ENCODE measurements around the gene ELAC2. TPM values are rescaled to one million over a fixed set of nuclear protein-coding genes. Genes with fewer than 3 reads are reported as not detected.

Gene ELAC2
- total and polyA plus RNA-seq, 2 of the 8 experiments (the other 6 are each of a cell fraction or from before 2014, with no cell fraction given): 91.6 to 127 TPM

GRCh38 chr17:13010959-13011358 lies 6.9 kb downstream of the ELAC2 start (continued):
- TF ChIP-seq CHD7 (IDR thresholded peaks at IDR 0.05; ENCODE audit: insufficient replicate concordance, low read length): no peak
- no peak for TF ChIP-seq KDM1A (IDR thresholded peaks at IDR 0.05; ENCODE audit: borderline replicate concordance, low read length)
- TF ChIP-seq RNF2 (IDR thresholded peaks at IDR 0.05; ENCODE audit: borderline replicate concordance, low read depth, low read length, missing control alignments, poor library complexity, severe bottlenecking): no peak
- TF ChIP-seq GTF2F1 (IDR thresholded peaks at IDR 0.05; ENCODE audit: borderline replicate concordance, low read depth, low read length): no peak
- no peak for TF ChIP-seq BRCA1 (IDR thresholded peaks at IDR 0.05; ENCODE audit: low read depth, low read length)
- no peak for TF ChIP-seq POU5F1 (IDR thresholded peaks at IDR 0.05; ENCODE audit: low read depth, low read length)
- TF ChIP-seq CBX5 (IDR thresholded peaks at IDR 0.05; ENCODE audit: low read depth, low read length): no peak
- TF ChIP-seq TAF7 (optimal IDR thresholded peaks at IDR 0.05; ENCODE audit: borderline replicate concordance, low read depth, low read length): no peak
- TF ChIP-seq TAF1 (IDR thresholded peaks at IDR 0.05; ENCODE audit: low read depth, low read length): no peak
- no peak for TF ChIP-seq HDAC2 (IDR thresholded peaks at IDR 0.05; ENCODE audit: borderline replicate concordance in 1 of 2, low read depth in 2 of 2, low read length in 2 of 2)
- no peak for TF ChIP-seq CHD2 (IDR thresholded peaks at IDR 0.05; ENCODE audit: low read length)
- no peak for TF ChIP-seq PHF8 (conservative IDR thresholded peaks at IDR 0.05; ENCODE audit: low read depth, low read length)

Measured in H1 (cell line).